ENCODE data around the gene COL9A3.

COL9A3 gene

DNA sequence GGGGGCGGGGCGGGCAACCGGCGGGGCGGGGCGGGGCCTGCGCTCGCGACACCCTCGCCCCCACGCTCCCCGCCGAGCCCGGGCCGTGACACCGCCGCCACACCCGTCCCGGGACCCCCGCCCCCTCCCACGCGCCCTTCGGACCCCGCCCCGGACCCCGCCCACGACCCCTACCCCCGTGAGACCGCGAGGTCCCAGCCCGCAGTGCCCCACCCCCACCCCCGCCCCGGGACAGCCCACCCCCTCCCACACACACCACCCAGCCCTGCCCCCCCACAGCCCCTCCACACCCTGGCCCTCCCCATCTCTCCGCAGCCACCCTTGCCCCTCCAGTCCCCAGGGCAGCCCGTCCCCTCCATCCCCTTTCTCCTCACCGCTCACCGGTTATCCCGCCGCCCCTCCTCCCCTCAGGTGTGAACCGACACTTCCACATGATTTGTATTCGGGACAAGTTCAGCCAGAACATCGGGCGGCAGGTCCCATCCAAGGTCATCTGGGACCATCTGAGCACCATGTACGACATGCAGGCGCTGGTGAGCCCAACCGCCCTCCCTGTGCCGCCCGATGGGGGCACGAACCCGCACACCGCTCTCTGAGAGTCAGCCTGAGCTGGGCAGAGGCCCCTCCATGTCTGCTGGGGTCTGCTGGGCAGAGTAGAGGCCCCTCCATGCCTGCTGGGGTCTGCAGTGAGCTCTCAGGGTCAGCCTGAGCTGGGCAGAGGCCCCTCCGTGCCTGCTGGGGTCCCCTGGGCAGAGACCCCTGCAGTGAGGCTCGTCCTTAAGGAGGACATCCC, 20.0 kb upstream of the COL9A3 start:
- DNase-seq (ENCODE audit: low read depth), result no peak

DNA sequence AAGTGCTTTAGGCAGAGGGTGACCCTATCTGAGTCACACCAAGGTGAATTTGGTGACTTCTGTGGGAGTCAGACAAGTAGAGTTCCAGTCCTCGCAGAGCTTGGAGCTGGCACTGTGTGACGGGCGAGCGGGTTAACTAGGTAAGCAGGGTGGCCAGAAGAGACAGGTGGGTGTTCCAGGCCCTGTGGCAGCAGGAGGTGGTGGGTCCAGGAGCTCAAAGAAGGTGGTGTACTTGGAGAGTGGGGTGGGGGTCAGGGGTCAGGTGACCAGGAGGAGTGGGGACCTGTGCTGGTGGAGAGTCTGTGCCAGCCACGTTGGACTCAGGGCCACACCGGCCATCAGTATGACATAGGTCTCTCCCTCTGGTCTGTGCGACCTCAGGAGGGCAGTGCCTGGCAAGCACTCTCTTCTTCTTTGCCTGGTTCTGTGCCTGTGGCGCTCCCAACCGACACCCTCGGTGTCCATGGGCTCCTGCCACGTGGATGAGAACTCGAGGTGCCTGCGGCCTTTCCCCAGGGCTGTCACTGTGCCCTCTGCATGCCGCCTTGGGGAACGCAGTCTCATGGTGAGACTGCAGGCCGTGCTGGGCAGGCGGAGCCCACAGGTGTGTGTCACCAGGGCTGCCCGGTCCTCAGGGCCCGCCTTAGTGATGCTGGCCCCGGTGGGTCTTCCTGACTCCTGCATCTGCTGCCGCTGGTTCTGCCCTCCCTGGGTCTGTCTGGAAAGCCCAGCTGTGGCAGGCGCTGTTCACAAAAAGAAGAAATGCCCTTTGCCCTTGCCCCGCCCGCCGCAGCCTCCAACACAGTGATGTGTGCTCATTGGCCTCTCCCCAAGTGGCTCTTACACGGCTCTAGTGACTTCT, 18.9 kb upstream of the COL9A3 start:
- DNase-seq (ENCODE audit: low read depth), result no peak

DNA sequence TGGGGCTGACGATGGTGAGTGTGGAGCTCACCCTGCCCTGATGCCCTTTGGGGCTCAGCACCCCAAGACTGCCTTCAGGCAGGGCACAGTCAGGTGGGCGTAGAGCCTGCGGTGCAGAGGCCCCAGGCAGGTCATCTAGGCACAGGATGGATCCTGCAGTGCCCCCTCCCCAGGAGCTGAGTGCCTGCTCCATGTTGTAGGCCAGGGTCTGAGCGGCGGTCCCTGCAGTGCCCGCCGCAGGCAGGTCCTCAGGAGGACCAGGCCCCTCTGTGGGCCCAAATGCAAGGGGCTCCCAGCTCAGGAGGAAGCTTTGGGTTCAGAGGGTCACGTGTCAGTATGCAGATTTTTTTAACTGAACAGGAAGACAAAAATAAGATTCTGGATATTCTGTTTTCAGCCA, 17.8 kb upstream of the COL9A3 start:
- no peak for DNase-seq (ENCODE audit: low read depth)

DNA sequence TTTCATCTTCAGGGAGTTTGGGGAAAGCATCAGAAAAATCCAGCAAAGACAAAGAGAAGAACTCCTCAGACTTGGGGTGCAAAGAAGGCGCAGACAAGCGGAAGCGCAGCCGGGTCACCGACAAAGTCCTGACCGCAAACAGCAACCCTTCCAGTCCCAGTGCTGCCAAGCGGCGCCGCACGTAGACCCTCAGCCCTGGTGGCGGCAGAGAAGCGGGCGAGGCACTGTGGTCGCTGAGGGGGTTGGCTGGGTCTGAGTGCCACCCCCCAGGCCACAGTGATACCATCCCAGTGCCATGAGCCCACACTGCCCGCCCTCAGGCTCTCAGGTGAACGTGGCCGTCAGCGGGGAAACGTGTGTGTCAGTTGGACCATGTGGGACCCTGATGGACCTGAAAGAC, 17.4 kb upstream of the COL9A3 start:
- no peak for DNase-seq (ENCODE audit: low read depth)

DNA sequence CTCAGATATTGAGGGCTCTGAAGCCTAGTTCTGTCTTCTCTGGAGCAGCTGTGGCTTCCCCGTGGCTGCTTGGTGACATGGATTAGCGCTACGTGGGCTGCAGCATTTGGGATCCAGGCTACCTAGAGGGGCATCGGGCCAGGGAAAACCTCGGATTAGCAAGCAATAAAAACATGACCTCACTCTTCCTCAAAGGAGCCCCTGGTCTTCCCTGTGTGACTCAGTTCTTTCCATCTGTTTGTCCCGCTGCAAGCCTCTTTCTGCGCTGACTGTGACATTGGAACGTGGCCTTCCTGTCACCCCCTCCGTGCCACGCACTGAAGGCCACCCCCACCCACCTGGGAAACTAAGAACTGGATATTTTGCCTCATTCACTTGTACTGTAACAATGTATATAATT, 17.0 kb upstream of the COL9A3 start:
- DNase-seq (ENCODE audit: low read depth), result no peak

DNA sequence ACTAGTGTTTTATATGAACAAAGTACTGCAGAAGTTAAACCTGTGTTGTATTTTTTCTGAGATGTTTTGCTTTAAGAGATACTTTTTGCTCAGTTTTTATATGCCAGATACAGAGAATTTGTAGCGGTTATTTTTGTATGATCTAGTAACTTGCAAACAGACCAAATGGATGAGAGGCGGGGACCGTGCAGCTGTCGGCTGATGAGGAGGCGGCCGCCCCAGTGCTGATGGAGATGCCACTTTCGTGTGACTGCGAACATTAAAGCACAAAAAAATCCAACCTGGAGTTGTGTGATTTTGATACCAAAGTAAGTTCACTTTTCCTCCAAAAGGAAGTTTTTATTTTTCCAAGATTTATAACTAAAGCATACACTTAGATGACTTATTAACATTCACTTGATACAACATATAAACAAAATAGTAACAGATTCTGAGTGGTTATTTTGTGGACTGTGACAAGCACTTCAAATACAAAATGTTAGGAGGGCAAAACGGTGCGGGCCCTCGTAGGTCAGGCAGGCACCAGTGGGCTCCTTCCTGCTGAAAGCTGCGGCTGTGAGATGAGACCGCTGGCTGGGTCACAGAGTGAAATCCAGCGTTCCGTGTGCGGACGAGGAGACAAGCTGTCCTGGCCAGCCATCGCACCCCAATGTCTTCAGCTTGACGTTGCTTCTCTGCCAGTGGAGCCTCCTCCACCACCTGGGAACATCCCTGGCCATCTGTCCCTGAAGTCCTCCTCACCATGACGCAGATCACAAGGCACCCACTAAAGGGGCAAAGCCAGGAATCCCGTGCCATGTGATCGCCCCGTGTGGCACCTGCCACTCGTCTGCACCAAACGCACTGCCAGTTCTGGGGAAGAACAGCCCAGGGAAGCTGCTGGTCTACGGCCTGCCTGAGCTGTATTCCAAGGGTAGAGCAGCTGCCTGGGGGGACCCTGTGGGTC, 16.3 kb upstream of the COL9A3 start:
- DNase-seq (ENCODE audit: low read depth), result no peak

DNA sequence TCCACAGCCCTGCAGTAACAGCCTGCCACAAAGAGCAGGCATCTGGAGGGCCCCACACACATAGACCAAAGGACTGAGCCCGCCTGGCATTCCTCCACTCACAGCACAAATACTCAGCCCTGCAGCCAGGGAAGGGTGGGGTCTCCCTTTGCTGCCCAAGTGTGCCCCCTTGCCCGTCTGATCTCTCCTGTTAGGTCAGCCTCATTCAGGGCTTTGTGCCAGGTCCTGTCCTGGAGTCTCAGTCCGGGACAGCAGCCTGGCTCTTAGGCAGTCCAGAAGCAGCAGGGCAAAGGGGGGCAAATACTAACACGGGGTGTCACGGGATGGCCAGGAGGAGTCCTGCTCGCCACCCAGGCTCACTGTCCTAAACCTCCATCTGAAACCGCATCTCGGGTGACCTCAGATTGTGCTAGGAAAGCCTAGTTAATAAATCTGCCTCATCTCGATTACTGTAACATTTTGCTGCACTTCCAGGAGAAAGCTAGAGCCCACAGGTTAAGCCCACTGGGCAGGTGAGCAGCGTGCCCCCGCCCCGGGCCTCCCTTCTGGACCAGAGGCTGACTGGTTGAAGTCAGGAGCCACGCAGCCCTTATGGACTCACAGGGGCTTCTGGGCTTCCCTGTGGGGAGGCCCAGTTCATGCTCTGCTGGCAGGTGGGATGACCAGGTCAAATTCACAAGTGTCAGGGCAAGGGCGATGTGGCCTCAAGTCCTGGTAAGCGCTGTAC, 15.4 kb upstream of the COL9A3 start:
- DNase-seq (ENCODE audit: low read depth), result no peak

DNA sequence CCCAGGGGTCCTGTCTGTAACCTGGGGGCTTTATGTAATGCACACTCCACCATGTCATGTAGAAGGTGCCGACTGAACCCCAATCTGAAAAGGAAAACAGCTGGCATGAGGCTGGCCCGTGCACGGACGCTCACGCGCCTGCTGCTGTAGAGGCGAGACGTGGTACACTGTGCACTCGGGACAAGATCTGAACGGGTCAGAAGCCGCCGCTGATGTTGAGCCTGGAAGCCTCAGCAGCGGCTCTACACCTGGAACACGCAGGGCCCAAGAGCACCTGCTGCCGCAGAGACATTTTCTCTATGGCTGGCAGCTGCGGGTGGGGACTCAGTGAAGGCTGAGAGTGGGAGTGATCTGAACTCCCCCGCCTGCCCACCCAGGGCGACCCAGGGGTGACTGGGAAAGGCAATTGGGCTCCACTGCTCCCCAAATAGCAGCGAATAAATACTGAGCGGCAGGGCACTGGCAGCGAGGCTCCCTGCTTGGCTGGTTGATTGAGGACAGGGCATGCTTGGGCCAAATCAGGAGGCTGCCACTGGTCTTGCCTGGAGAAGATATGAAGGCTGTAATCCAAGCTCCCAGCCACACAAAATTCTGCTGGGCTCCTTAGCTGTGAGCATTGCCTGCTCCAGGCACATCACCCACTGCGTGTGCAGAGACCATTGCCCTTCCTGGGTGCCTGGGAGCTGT, 14.7 kb upstream of the COL9A3 start:
- no peak for DNase-seq (ENCODE audit: low read depth)

DNA sequence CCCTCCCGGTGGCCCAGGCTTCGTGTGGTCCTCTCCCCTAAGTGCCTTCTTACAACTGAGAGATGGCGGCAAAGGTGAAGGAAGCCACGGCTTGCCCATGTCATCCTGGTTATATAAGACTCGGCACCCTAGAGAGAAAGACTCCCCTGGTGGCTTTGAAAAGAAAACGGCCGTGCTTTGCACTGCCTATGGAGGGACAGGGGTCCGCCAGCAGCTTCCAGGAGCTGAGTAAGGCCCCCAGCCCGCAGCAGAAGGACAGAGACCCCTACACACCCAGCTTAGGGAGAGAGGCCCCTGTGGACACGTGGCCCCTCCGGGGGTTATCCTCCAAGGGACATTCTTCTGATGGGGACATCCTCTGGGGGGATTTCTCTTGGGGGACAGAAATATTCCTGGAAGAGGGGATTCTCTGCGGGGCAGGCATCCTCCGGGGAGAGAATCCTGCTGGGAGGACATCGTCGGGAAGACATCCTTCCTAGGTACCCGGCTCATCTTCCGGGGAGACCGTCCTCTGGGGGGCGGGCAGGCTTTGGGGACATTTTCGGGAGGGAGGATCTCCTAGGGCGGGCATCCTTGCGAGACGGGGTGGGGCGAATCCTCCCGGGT, 12.7 kb upstream of the COL9A3 start:
- no peak for DNase-seq (ENCODE audit: low read depth)

DNA sequence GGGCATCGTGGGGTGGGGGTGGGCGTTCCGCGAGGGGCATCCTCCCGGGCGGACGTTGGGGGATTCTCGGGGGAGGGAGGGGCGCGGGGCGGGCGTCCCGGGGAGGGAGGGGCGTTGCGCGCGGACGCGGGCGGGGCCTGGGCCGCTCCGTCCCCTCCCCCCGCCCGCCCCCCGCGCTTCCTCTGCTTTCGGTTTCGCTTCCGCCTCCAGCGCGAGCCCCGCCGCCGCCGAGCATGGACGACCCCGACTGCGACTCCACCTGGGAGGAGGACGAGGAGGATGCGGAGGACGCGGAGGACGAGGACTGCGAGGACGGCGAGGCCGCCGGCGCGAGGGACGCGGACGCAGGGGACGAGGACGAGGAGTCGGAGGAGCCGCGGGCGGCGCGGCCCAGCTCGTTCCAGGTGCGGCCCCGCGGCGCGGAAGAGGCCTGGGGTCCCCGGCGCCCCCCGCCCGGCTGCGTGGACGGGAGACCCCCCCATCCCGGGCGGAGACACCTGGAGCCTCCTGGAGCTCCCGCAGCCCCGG, 12.2 kb upstream of the COL9A3 start, which contains the start of gene OGFR:
Gene OGFR, plus strand, starts transcription at position 209 of the 528 bp plus-strand sequence. Its CDS starts 25 bp downstream, at position 234.
- peak; percentile 69 for DNase-seq (ENCODE audit: low read depth)

DNA sequence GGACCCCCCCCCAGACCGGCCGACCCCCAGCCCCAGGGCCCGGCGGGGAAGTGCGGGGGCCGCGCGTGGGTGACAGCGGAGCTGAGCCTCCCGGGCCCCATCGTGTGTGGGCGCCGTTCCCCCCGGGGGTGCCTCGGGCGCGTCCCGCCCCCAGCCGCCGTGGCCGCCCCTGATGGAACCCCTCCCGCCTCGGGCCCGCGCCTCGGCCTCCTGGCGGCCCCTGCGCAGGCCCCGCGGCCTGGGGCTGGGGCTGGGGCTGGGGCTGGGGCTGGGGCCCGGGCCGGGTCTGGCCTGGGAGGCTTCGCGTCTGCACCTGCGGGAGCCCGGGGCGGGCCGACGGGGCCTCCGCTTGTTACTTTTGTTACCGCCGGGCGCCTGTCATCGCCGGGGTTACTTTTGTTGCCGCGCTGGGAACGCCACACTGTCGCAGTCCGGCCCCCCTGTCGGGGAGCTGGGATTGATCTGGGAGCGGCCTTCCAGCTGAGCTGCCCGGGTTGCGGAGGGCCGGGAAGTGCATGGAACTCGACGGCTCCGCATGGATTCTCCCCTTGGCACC, 11.6 kb upstream of the COL9A3 start:
- no peak for DNase-seq (ENCODE audit: low read depth)

DNA sequence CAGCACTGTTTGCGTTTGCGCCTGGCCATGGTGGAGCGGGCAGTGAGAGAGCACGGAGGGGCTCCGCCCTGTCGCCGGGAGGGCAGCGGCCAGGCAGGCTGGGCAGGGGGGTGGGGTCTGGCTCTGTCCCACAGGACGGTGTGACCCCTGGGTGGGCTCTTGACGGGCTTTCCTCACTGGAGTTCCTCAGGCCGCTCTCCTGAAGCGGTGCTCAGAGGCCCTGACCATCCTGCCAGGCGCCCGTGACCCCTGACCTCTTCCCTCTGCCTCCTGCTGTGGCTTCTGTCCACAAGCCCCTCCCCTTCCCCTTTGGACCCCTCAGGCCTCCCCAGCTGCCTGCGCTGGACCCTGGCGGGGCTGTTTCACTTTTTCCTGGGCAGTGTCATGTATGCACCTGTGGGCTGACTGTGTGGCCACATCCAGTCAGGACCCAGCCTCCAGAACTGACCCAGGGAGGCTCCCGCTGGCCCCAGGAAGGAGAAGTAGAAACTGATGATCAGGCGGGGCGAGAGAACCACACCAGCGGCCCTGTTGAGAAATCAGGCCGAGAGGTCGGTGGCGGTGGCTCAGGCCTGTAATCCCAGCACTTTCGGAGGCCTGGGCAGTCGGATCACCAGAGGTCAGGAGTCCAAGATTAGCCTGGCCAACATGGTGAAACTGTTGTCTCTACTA, 11.0 kb upstream of the COL9A3 start:
- DNase-seq (ENCODE audit: low read depth), result no peak

DNA sequence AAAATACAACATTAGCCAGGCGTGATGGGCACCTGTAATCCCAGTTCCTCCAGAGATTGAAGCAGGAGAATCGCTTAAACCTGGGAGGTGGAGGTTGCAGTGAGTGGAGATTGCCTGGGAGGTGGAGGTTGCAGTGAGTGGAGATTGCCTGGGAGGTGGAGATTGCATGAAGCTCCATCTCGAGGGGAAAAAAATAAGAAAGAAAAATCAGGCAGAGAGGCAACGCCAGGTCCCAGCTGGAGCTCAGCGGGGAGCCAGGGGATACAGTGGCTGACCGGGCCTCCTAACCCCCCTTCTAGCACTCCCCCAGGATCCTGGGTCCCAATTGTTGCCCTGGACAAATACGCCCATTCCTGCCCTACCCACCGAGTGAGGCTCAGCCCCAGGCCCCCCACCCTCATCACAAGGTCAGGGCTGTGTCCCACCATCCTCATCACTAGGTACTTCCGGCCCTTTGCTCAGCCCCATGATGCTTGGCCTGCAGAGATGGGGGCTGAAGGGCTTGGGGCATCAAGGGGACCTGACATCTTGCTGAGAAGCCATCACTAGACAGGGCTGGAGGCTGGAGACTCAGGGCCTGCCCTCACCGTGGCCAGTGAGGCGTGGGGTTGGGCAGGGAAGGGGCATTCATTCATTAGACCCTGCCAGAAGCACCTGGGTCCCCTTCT, 10.3 kb upstream of the COL9A3 start:
- DNase-seq (ENCODE audit: low read depth), result no peak

DNA sequence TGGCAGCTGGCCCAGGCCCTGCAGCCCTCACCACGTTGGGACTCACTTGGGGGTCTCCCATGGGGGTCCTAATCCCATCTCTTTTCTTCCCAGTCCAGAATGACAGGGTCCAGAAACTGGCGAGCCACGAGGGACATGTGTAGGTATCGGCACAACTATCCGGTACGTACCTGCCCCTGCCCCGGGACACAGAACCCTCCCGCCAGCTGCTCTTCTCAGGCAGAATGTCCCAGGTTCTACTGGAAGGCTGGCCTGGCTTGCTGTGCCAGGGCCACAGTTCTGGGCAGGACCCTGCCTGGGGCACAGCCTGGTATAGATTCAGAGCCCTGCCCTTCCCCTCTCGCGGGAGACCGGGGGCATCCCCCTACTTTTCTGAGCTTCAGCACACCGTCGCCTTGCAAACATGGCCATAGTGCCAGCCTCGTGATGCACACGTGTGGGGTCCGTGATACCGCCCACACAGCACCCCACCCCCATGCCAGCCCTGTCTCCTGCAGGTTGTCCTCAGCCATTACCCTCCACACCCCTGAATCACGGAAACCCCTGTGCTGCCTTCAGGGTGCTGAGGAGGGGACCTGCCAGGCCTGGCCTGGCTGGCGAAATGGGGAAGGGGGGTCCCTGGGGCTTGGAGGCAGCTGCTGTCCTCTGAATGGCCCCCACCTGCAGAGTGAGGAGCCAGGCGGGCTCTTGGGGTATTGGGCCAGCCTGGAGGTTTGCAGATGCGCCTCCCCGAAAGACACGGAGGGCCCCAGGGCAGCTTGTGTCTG, 9.2 kb upstream of the COL9A3 start:
- DNase-seq (ENCODE audit: low read depth), result no peak

DNA sequence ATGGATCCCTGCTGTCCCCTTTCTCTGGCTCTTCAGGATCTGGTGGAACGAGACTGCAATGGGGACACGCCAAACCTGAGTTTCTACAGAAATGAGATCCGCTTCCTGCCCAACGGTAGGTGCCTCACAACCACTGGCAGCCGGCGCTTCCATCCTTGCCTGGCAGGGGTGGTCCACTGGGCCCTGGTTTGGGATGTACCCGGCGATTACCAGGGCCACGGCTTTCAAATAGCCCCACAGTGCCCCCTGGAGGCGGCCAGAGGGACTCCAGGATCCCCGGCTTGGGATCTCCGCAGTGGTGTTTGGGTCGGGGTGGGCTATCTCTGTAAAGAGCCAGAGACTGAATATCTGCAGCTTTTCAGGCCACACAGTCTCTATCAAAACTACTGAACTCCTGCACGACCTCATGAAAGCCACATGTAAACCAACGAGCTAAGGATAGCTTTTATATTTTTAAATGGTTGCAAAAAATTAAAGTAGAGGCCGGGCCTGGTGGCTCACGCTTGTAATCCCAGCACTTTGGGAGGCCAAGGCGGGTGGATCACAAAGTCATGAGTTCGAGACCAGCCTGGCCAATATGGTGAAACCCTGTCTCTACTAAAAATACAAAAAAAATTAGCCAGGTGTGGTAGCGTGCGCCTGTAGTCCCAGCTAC, 8.5 kb upstream of the COL9A3 start:
- DNase-seq (ENCODE audit: low read depth), result peak; percentile 75

DNA sequence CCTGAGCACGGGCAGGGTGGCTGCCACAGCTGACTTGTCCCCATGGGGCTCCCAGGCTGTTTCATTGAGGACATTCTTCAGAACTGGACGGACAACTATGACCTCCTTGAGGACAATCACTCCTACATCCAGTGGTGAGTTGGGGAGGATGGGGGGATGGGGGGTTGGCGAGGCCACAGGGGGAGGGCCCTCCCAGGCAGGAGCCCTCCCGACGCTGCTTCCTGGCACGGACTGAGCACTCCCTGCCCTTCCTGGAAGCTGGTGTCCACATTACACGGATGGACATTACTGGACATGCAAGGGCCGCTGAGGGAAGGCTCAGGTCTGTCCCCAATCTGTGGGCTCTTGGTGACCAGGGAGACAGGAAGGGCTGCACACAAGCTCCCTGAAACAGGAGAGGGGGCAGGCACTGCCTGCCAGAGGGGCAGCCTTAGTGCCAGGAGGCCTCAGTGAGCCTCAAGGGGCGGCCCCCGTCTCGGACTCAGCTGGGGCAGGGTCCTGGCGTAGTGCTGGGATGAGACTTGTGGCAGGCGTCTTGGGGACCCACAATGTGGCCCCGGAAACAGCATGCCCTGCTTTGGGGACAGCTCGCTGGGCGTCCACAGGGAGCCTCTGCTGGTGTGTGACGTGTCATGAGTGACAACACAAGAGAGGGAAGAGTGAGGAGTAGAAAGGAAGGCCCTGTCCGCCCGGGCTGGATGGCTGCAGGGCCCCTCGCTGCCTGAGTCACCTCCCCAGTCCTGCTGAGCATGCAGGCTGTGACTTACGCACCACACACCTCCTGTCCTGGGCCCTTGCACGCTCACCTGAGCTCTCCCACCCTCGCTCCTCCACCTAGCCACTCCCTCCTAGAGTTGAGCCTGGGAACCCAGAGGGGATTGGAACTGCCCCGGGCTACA, 7.1 kb upstream of the COL9A3 start:
- DNase-seq (ENCODE audit: low read depth), result no peak

All from activated T-cell treated with anti-CD3 and anti-CD28 coated beads for 1 hour (primary cell).